GM12878 (cell line): Measurements from ENCODE around the gene ABT1. TPM values are rescaled to one million over a fixed set of nuclear protein-coding genes. Genes with fewer than 3 reads are reported as not detected.

Source experiments
- CBX3 ChIP-seq: fragments of 200-600 bp; sonication (generic); IDR thresholded peaks from 2 replicates; pipeline ENCODE4 v1.6.1; 2016; ENCODE audit warnings: low read depth, borderline replicate concordance
- PAX5 ChIP-seq: IDR thresholded peaks from 2 replicates; pipeline ENCODE4 v1.6.1; 2011; ENCODE audit warnings: low read depth, low read length, borderline replicate concordance
- PAX8 ChIP-seq: fragments of 450-650 bp; IDR thresholded peaks from 2 replicates; pipeline ENCODE4 v1.6.1; 2017; ENCODE audit warnings: mild to moderate bottlenecking, moderate library complexity
- RB1 ChIP-seq: fragments of 450-650 bp; formaldehyde crosslinking; IDR thresholded peaks from 2 replicates; pipeline ENCODE4 v1.6.1; 2017; ENCODE audit warnings: mild to moderate bottlenecking, borderline replicate concordance
- RCOR1 ChIP-seq: conservative IDR thresholded peaks from 2 replicates; pipeline ENCODE4 v1.6.1; 2012; ENCODE audit warnings: low read depth, low read length, improper control_type of control experiment
- SIN3A ChIP-seq: IDR thresholded peaks from 2 replicates; pipeline ENCODE4 v1.6.1; 2012; ENCODE audit warnings: low read depth, low read length, improper control_type of control experiment
- SREBF2 ChIP-seq: IDR thresholded peaks from 2 replicates; pipeline ENCODE4 v1.6.1; 2012; ENCODE audit warnings: mild to moderate bottlenecking, low read length
- SRF ChIP-seq, 2 experiments: IDR thresholded peaks; 2 replicates each; pipeline ENCODE4 v1.6.1; 2011; ENCODE audit warnings: low read depth in 2 of 2, low read length in 2 of 2, mild to moderate bottlenecking in 1 of 2, moderate library complexity in 1 of 2
- TBL1XR1 ChIP-seq: IDR thresholded peaks from 2 replicates; pipeline ENCODE4 v1.6.1; 2012; ENCODE audit warnings: low read depth, low read length, improper control_type of control experiment
- polyA plus RNA-seq, 11 experiments: library from polyadenylated mRNA; depleted of rRNA in 4 of 11; unstranded in 6 of 11; stranded (reverse) in 5 of 11; fragments of >200 nt; fragmentation: Nextera tagmentation in 4 of 11; fragmentation: Illumina TruSeq in 1 of 11; extraction: Ambion mirVana in 4 of 11; extraction: Trizol in 1 of 11; gene quantifications; 1 replicate in 1 of 11; 2 replicates in 10 of 11; pipeline versions ENCODE4 v1.2.1 to v1.2.3, GENCODE V29; 2011 to 2016; ENCODE audit warnings: inconsistent platforms in 2 of 11, missing spikeins in 2 of 11, low read depth in 1 of 11
- total RNA-seq, 4 experiments: library from RNA; depleted of rRNA in 3 of 4; stranded (reverse); fragments of >200 nt in 3 of 4; fragmentation: Illumina TruSeq in 1 of 4; extraction: Trizol in 1 of 4; gene quantifications; 2 replicates each; pipeline versions ENCODE4 v1.2.1 to v1.2.3, GENCODE V29; 2013 to 2021
- TF ChIP-seq, protein P1 (sequence below): IDR thresholded peaks from 2 replicates; pipeline ENCODE4 v1.6.1; 2012; ENCODE audit warnings: improper control_type of control experiment, low read depth, low read length; ENCODE audit not compliant: insufficient replicate concordance
- TF ChIP-seq, protein P2 (sequence below): fragments of 450-650 bp; IDR thresholded peaks from 2 replicates; pipeline ENCODE4 v1.6.1; 2017; ENCODE audit warnings: antibody characterized with exemption, mild to moderate bottlenecking, moderate library complexity
- TF ChIP-seq, protein P3 (sequence below): IDR thresholded peaks from 2 replicates; pipeline ENCODE4 v1.6.1; 2012; ENCODE audit warnings: mild to moderate bottlenecking, low read depth, low read length
- TF ChIP-seq, protein P4 (sequence below): fragments of 450-650 bp; conservative IDR thresholded peaks from 2 replicates; pipeline ENCODE4 v1.6.1; 2017; ENCODE audit warnings: mild to moderate bottlenecking, moderate library complexity

The ABT1 gene
- total and polyA plus RNA-seq, 10 of the 15 experiments (the other 5 are each of a cell fraction or from before 2014, with no cell fraction given): 8.4 to 43.5 (median 28.2) TPM

DNA sequence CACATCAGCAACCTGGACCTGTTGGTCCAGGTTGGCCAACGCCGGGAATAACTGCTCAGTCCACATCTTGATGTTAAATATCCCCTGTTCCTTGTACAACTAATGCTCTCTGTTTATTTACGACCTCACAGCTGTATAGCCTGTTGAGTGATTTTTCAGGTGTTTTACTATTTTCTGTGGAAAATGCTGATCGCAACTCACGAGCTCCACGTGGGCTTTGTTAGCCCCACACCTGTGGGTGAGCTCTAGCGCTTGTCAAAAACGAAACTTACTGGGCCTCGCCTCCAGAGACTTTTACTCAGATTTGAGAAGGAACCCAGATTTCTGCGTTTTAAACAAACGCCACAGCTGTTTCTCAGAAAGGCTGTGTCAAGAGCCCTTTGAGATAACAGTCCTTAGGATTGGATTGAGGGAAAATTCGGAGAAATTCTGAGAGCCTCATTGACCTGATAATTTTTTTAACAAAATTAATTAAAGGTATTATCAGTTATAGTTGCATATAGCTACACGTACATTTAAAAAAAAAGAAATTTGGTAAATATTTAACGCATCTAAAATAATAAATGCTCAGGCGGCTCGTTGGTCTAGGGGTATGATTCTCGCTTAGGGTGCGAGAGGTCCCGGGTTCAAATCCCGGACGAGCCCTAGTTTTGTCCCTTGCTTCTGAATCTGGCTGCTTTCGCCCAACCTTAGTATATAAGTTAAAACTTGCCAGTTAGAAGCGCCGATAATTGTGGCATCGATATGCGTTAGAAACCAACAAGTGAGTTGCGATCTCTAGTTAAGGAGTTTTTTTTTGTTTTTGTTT, 41.9 kb upstream of the ABT1 start (continued):
- TF ChIP-seq CBX3 (no peak), SRF (IDR thresholded peaks at IDR 0.05; ENCODE audit: low read depth in 2 of 2, low read length in 2 of 2) (no peak), PAX8 (no peak), PAX5 (no peak), TBL1XR1 (peak; percentile 42; the same call in 1 of the 2 replicates), SREBF2 (peak; percentile 85), RB1 (no peak), SIN3A (no peak), RCOR1 (no peak)
- TF ChIP-seq, protein P1, sequence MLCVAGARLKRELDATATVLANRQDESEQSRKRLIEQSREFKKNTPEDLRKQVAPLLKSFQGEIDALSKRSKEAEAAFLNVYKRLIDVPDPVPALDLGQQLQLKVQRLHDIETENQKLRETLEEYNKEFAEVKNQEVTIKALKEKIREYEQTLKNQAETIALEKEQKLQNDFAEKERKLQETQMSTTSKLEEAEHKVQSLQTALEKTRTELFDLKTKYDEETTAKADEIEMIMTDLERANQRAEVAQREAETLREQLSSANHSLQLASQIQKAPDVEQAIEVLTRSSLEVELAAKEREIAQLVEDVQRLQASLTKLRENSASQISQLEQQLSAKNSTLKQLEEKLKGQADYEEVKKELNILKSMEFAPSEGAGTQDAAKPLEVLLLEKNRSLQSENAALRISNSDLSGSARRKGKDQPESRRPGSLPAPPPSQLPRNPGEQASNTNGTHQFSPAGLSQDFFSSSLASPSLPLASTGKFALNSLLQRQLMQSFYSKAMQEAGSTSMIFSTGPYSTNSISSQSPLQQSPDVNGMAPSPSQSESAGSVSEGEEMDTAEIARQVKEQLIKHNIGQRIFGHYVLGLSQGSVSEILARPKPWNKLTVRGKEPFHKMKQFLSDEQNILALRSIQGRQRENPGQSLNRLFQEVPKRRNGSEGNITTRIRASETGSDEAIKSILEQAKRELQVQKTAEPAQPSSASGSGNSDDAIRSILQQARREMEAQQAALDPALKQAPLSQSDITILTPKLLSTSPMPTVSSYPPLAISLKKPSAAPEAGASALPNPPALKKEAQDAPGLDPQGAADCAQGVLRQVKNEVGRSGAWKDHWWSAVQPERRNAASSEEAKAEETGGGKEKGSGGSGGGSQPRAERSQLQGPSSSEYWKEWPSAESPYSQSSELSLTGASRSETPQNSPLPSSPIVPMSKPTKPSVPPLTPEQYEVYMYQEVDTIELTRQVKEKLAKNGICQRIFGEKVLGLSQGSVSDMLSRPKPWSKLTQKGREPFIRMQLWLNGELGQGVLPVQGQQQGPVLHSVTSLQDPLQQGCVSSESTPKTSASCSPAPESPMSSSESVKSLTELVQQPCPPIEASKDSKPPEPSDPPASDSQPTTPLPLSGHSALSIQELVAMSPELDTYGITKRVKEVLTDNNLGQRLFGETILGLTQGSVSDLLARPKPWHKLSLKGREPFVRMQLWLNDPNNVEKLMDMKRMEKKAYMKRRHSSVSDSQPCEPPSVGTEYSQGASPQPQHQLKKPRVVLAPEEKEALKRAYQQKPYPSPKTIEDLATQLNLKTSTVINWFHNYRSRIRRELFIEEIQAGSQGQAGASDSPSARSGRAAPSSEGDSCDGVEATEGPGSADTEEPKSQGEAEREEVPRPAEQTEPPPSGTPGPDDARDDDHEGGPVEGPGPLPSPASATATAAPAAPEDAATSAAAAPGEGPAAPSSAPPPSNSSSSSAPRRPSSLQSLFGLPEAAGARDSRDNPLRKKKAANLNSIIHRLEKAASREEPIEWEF: no peak
- TF ChIP-seq, protein P2, sequence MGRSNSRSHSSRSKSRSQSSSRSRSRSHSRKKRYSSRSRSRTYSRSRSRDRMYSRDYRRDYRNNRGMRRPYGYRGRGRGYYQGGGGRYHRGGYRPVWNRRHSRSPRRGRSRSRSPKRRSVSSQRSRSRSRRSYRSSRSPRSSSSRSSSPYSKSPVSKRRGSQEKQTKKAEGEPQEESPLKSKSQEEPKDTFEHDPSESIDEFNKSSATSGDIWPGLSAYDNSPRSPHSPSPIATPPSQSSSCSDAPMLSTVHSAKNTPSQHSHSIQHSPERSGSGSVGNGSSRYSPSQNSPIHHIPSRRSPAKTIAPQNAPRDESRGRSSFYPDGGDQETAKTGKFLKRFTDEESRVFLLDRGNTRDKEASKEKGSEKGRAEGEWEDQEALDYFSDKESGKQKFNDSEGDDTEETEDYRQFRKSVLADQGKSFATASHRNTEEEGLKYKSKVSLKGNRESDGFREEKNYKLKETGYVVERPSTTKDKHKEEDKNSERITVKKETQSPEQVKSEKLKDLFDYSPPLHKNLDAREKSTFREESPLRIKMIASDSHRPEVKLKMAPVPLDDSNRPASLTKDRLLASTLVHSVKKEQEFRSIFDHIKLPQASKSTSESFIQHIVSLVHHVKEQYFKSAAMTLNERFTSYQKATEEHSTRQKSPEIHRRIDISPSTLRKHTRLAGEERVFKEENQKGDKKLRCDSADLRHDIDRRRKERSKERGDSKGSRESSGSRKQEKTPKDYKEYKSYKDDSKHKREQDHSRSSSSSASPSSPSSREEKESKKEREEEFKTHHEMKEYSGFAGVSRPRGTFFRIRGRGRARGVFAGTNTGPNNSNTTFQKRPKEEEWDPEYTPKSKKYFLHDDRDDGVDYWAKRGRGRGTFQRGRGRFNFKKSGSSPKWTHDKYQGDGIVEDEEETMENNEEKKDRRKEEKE: no peak
- TF ChIP-seq, protein P3, sequence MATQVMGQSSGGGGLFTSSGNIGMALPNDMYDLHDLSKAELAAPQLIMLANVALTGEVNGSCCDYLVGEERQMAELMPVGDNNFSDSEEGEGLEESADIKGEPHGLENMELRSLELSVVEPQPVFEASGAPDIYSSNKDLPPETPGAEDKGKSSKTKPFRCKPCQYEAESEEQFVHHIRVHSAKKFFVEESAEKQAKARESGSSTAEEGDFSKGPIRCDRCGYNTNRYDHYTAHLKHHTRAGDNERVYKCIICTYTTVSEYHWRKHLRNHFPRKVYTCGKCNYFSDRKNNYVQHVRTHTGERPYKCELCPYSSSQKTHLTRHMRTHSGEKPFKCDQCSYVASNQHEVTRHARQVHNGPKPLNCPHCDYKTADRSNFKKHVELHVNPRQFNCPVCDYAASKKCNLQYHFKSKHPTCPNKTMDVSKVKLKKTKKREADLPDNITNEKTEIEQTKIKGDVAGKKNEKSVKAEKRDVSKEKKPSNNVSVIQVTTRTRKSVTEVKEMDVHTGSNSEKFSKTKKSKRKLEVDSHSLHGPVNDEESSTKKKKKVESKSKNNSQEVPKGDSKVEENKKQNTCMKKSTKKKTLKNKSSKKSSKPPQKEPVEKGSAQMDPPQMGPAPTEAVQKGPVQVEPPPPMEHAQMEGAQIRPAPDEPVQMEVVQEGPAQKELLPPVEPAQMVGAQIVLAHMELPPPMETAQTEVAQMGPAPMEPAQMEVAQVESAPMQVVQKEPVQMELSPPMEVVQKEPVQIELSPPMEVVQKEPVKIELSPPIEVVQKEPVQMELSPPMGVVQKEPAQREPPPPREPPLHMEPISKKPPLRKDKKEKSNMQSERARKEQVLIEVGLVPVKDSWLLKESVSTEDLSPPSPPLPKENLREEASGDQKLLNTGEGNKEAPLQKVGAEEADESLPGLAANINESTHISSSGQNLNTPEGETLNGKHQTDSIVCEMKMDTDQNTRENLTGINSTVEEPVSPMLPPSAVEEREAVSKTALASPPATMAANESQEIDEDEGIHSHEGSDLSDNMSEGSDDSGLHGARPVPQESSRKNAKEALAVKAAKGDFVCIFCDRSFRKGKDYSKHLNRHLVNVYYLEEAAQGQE: no peak
- TF ChIP-seq, protein P4, sequence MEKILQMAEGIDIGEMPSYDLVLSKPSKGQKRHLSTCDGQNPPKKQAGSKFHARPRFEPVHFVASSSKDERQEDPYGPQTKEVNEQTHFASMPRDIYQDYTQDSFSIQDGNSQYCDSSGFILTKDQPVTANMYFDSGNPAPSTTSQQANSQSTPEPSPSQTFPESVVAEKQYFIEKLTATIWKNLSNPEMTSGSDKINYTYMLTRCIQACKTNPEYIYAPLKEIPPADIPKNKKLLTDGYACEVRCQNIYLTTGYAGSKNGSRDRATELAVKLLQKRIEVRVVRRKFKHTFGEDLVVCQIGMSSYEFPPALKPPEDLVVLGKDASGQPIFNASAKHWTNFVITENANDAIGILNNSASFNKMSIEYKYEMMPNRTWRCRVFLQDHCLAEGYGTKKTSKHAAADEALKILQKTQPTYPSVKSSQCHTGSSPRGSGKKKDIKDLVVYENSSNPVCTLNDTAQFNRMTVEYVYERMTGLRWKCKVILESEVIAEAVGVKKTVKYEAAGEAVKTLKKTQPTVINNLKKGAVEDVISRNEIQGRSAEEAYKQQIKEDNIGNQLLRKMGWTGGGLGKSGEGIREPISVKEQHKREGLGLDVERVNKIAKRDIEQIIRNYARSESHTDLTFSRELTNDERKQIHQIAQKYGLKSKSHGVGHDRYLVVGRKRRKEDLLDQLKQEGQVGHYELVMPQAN: no peak
